Activated T-helper 1 cell treated with anti-CD3 and anti-CD28 coated beads, Interleukin-12 subunit alpha, Interleukin-12 subunit beta, Interleukin-2, Interleukin-4 antibody, amounts not matched to agents 30 ng/mL and 10 ng/mL and 1 ng/mL, durations not matched to agents 14 hours and 24 hours and 36 hours (primary cell): Measurements from ENCODE around the gene PPP1R13L. TPM values are rescaled to one million over a fixed set of nuclear protein-coding genes. Genes with fewer than 3 reads are reported as not detected.
"Not testable (repeated sequence)": the region's sequence is repeated elsewhere in the genome, so short reads cannot be mapped to it uniquely, and the experiment has no call there.

Experiments used
- DNase-seq: peaks from one replicate; pipeline ENCODE4 v3.0.0; 2021; ENCODE audit warnings: low spot score
- H3K27ac Mint-ChIP-seq: one replicate; pipeline ENCODE4 v1.8.0; 2021; ENCODE audit warnings: mild to moderate bottlenecking, mixed read lengths
- H3K27me3 Mint-ChIP-seq: one replicate; pipeline ENCODE4 v1.8.0; 2022; ENCODE audit warnings: mild to moderate bottlenecking, moderate library complexity, mixed read lengths; ENCODE audit not compliant: insufficient read depth
- H3K36me3 Mint-ChIP-seq: one replicate; pipeline ENCODE4 v1.8.0; 2021; ENCODE audit warnings: low read depth, mixed read lengths
- H3K4me1 Mint-ChIP-seq: one replicate; pipeline ENCODE4 v1.8.0; 2021; ENCODE audit warnings: low read depth, mixed read lengths
- H3K4me3 Mint-ChIP-seq: one replicate; pipeline ENCODE4 v1.8.0; 2021; ENCODE audit warnings: mild to moderate bottlenecking, moderate library complexity, mixed read lengths
- H3K9me3 Mint-ChIP-seq: one replicate; pipeline ENCODE4 v1.8.0; 2021; ENCODE audit warnings: mixed read lengths
- intact Hi-C: fragments of 100-400 bp; cut with micrococcal nuclease; formaldehyde crosslinking; loops from one replicate; pipeline ENCODE4 v1.15.1; 2024
- total RNA-seq: library from RNA; stranded (reverse); gene quantifications from 2 replicates; pipeline ENCODE4 v1.2.3, GENCODE V29; 2022

Gene PPP1R13L
- total RNA-seq, 1 donor from 2014 or later: 8.9 TPM

GRCh38 chr19:45344621-45345505, 60.0 kb downstream of the PPP1R13L start:
- Mint-ChIP-seq H3K4me1 (peaks cover 6% of the 10 kb centered on the region), H3K27me3 (peaks cover 10% of the 10 kb centered on the region), H3K9me3 (no peaks in the 10 kb centered on the region), H3K4me3 (no peak overlapping the region), H3K36me3 (no peaks in the 10 kb centered on the region), H3K27ac (peak overlapping the region; percentile 31)
- intact Hi-C loops: no loop called here
- DNase-seq: no peak

- Mint-ChIP-seq H3K4me1 (peaks cover 6% of the 10 kb centered on the region), H3K36me3 (no peaks in the 10 kb centered on the region), H3K4me3 (no peak overlapping the region), H3K27ac (no peak overlapping the region), H3K9me3 (no peaks in the 10 kb centered on the region), H3K27me3 (peaks cover 10% of the 10 kb centered on the region)
- no peak for DNase-seq
- intact Hi-C loops: no loop called here
Measured at GRCh38 chr19:45342911-45343310, 62.0 kb downstream of the PPP1R13L start.

GRCh38 chr19:45340899-45341453, 63.9 kb downstream of the PPP1R13L start:
- H3K27ac Mint-ChIP-seq: no peak overlapping the region
- H3K4me1 Mint-ChIP-seq: peaks cover 6% of the 10 kb centered on the region
- intact Hi-C loops: loop anchor here (1.0 kb wide), 1 partner anchor 29 kb away; the partner anchor contains the start of gene ERCC2
- peaks cover 10% of the 10 kb centered on the region for H3K27me3 Mint-ChIP-seq
- H3K9me3 Mint-ChIP-seq: no peaks in the 10 kb centered on the region
- H3K4me3 Mint-ChIP-seq: no peak overlapping the region
- H3K36me3 Mint-ChIP-seq: no peaks in the 10 kb centered on the region
- DNase-seq: no peak

- intact Hi-C loops: loop anchor here (1.0 kb wide), 1 partner anchor 30 kb away; the partner anchor contains the start of gene ERCC2
- DNase-seq: peak; percentile 35
- Mint-ChIP-seq H3K4me1 (peaks cover 6% of the 10 kb centered on the region), H3K4me3 (peak within 1 kb of the TSS; percentile 54), H3K27me3 (peaks cover 10% of the 10 kb centered on the region), H3K9me3 (no peaks in the 10 kb centered on the region), H3K27ac (no peak within 1 kb of the TSS), H3K36me3 (no peaks in the 10 kb centered on the region)
Measured at GRCh38 chr19:45340232-45340898, 64.5 kb downstream of the PPP1R13L start, which contains the start of gene KLC3. TSS of gene KLC3 (plus strand) at chr19:45340750. CDS start at chr19:45345542, 4,792 bp downstream.

GRCh38 chr19:45339629-45340028, 65.2 kb downstream of the PPP1R13L start:
- Mint-ChIP-seq H3K4me3 (peak overlapping the region; percentile 54), H3K9me3 (no peaks in the 10 kb centered on the region), H3K27ac (no peak overlapping the region), H3K36me3 (no peaks in the 10 kb centered on the region), H3K27me3 (peaks cover 9% of the 10 kb centered on the region), H3K4me1 (peaks cover 6% of the 10 kb centered on the region)
- intact Hi-C loops: loop anchor here (1.0 kb wide), 1 partner anchor 31 kb away; the partner anchor contains the start of gene ERCC2
- DNase-seq: no peak

- H3K9me3 Mint-ChIP-seq: no peaks in the 10 kb centered on the region
- no peaks in the 10 kb centered on the region for H3K36me3 Mint-ChIP-seq
- H3K27ac Mint-ChIP-seq: no peak overlapping the region
- no peak overlapping the region for H3K4me3 Mint-ChIP-seq
- H3K27me3 Mint-ChIP-seq: peaks cover 5% of the 10 kb centered on the region
- DNase-seq: no peak
- intact Hi-C loops: no loop called here
- H3K4me1 Mint-ChIP-seq: peaks cover 6% of the 10 kb centered on the region
Measured at GRCh38 chr19:45336696-45337251, 68.1 kb downstream of the PPP1R13L start.

GRCh38 chr19:45334881-45335280, 70.0 kb downstream of the PPP1R13L start:
- H3K4me3 Mint-ChIP-seq, H3K27ac Mint-ChIP-seq, H3K27me3 Mint-ChIP-seq, DNase-seq, H3K4me1 Mint-ChIP-seq, H3K9me3 Mint-ChIP-seq, H3K36me3 Mint-ChIP-seq, intact Hi-C loops: not testable (repeated sequence)

GRCh38 chr19:45333609-45334303, 71.1 kb downstream of the PPP1R13L start:
- Mint-ChIP-seq H3K4me3 (no peak overlapping the region), H3K27ac (no peak overlapping the region), H3K36me3 (no peaks in the 10 kb centered on the region), H3K4me1 (no peaks in the 10 kb centered on the region), H3K9me3 (no peaks in the 10 kb centered on the region), H3K27me3 (peaks cover 6% of the 10 kb centered on the region)
- DNase-seq: no peak
- intact Hi-C loops: no loop called here

GRCh38 chr19:45331411-45331810, 73.5 kb downstream of the PPP1R13L start:
- no peak overlapping the region for H3K4me3 Mint-ChIP-seq
- intact Hi-C loops: no loop called here

More at GRCh38 chr19:45331411-45331810, 73.5 kb downstream of the PPP1R13L start:
- H3K27ac Mint-ChIP-seq: no peak overlapping the region
- no peaks in the 10 kb centered on the region for H3K4me1 Mint-ChIP-seq
- H3K36me3 Mint-ChIP-seq: no peaks in the 10 kb centered on the region
- H3K9me3 Mint-ChIP-seq: no peaks in the 10 kb centered on the region
- no peak for DNase-seq
- peaks cover 6% of the 10 kb centered on the region for H3K27me3 Mint-ChIP-seq

Other genes starting within 250 kb of the PPP1R13L start
- gene NKPD1, start 244.1 kb downstream of the PPP1R13L start, total RNA-seq: 0.16 and 0.20 TPM in 2 replicates
- 18.4 and 22.8 TPM in 2 replicates for gene TRAPPC6A, start 226.8 kb downstream of the PPP1R13L start, total RNA-seq
- 10.4 and 10.5 TPM in 2 replicates for gene BLOC1S3, start 226.3 kb downstream of the PPP1R13L start, total RNA-seq
- gene EXOC3L2, start 159.7 kb downstream of the PPP1R13L start, total RNA-seq: not detected in 2 replicates
- 27.1 and 27.2 TPM in 2 replicates for gene MARK4, start 153.8 kb downstream of the PPP1R13L start, total RNA-seq
- gene CKM, start 82.2 kb downstream of the PPP1R13L start, total RNA-seq: not detected in 2 replicates
- not detected in 2 replicates for gene KLC3, start 64.3 kb downstream of the PPP1R13L start, total RNA-seq
- gene ERCC2, start 34.5 kb downstream of the PPP1R13L start, total RNA-seq: 30.5 and 32.8 TPM in 2 replicates
- 25.3 and 27.2 TPM in 2 replicates for gene POLR1G, start 1.6 kb upstream of the PPP1R13L start, total RNA-seq
- 143 and 152 TPM in 2 replicates for gene ERCC1, start 18.8 kb upstream of the PPP1R13L start, total RNA-seq
- gene FOSB, start 62.9 kb upstream of the PPP1R13L start, total RNA-seq: 16.8 and 17.2 TPM in 2 replicates
- gene RTN2, start 92.0 kb upstream of the PPP1R13L start, total RNA-seq: 3.0 and 4.1 TPM in 2 replicates
- gene PPM1N, start 93.4 kb upstream of the PPP1R13L start, total RNA-seq: 1.0 and 1.3 TPM in 2 replicates
- gene VASP, start 102.4 kb upstream of the PPP1R13L start, total RNA-seq: 234 and 235 TPM in 2 replicates
- gene OPA3, start 179.7 kb upstream of the PPP1R13L start, total RNA-seq: 12.1 and 16.2 TPM in 2 replicates
- gene GPR4, start 197.1 kb upstream of the PPP1R13L start, total RNA-seq: not detected in 2 replicates
- 148 and 152 TPM in 2 replicates for gene EML2, start 234.3 kb upstream of the PPP1R13L start, total RNA-seq